CD4-positive, alpha-beta T cell treated with Interferon gamma for 1 hour (primary cell): ENCODE measurements around the gene PROM1.

Experiments used
- DNase-seq: peaks from one replicate; pipeline ENCODE4 v3.0.0-alpha.2; 2020

PROM1 gene

DNA sequence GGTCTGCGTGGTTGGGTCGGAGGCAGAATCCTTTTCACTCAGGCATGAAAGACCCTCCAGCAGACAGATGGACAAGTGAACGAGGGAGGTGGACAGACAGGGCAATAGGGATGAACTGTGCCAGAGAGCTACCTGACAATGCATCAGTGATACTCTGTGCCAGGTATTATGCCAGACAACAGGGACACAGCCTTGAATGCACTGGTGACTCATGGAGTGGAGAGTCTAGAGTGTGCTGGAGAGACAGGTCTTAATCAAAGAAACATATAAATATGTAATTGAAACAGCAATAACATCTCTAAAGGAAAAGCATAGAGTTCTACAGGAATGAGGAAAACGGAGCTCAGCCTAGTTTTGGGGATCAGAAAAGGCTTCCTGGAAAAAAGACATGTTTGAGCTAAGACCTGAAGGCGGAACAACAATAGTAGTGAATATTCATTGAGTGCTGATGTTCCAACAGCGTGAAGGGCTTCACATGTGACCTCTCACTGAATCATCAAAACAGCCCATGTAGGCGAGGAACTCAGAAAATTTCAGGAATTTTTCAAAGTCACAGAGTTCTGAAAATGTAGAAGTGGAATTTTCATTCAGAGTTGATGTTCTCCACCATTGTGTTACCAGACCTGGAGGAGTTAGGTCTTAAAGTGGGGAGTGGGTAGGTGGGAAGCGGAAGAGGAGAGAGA, 100.8 kb downstream of the PROM1 start:
- DNase-seq: no peak

DNA sequence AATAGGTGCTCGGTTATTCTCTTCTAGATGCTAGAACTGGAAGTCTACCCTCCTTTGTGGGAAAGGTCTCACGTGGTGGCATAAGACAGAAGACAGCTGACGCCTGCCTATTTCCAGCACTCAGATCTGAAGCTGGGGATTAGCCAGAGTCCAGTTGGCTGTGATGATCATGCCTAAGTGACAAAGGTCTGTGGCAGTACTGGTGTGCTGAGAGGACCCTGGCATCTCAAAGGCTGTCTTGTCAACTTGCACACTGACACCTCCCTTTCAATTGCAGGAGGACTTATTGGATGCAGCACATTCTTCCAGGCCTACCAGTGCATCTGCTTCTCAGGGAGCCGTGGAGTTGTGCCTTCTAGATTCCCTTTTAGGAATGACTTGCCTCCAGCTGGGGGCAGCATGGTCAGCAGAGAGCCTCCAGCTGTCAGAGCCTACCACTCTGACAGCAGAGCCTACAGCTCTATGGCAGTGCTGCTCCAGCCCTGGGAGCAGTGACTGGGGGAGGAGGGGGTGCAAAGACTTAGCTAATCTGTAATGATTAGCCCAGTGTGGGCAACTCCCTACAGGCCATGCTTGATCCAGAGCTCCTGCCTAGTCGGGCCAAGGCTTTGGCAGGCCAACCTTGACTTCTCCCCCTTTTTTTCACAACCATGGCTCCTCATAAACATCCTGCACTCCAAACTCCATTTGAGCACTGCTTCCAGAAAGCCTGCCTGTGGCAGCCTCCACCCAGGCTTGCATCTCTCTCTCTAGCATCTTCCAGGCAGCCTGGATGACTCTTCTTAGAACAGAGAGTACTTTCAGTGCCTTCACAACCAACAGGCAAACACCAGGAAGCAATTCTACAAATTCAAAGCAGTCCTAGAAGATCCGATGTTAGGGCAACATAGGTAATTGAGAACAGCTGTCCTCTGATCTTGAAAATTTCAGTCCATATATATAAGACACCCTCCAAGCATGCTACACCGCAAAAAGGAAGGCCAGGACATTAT, 107.1 kb downstream of the PROM1 start:
- DNase-seq: no peak

DNA sequence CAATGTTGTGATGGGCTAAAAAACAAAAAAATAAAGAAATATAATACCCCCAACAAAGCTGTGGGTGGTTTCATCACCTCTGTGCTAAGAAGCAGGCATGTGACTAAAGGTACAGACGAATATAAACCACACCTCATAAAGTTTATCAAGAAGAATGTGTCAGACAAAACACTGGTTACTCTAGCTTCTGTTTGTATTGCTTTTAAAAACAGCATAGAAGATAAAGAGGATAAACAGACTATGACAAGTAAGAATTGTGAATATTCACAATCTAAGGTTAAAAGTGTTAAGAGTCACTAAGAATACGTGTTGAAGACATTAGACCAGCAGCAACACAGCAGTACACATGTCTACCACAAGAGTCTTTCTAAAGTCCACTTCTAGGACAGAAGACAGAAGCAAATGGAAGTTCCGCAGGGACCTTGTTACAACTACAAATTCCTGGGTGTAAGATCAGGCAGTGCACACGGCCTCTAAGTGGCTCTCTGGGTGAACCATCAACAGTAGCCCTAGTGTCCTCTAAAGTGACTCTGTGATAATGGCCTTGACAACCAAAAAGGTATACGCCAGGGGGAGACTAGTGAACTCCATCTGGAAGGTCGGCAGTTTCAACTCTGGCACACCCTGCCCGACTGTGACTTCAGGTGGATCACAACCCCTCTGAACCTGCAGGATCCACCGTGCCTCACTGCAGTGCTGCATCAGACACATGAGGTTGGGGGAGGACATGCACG, 112.6 kb downstream of the PROM1 start:
- DNase-seq: no peak

DNA sequence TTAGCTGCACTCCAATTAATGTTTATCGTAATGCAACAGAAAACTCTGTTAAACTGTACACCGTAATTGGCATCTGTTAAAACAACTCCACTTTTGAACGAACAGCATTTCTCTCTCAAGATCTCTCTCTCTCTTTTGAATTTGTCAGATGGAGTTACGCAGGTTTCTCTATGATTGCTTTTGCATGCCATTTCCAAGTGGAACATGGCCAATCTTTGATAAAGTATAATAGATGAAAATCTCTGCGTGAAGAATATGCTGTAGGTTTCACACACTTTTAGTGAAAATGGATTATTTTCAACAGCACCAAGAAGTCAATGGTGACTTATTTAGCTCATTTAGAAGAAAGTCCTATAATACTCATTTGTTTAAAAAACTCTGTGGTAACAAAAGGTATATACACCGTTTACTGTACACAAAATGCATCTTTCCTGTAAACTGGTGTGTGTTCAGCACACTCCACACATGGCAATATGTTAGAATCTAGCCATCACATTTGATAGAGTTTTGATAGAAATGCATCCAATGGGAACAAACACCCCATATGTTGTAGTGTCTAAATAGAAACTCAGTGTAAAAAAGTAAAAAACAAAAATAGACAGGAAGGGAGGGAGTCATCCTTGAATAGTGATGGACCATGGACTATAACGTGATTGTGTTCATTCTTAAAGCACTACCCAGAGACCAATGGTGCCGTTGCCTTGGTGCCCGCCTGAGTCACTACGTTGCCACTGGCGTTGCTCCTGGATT, 115.1 kb downstream of the PROM1 start:
- DNase-seq: no peak

DNA sequence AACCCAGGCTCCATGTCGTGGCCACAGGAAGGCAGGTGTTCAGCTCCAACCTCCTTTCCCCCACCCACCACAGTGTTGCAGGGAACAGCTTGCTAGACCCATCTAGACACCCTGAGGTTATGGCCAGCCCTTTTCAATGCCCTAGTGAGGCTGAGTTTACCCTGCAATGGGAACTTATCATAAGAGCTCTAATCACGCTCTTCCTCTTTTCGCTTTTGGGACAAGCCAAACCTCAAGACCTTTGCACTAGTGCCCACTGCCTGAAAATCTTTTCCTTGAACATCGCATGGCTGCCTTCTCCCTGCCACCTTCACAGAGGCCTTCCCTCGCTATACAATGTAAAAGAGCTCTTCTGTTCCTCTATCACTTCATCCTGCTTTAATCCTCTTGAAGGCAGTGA, 118.5 kb downstream of the PROM1 start:
- no peak for DNase-seq

DNA sequence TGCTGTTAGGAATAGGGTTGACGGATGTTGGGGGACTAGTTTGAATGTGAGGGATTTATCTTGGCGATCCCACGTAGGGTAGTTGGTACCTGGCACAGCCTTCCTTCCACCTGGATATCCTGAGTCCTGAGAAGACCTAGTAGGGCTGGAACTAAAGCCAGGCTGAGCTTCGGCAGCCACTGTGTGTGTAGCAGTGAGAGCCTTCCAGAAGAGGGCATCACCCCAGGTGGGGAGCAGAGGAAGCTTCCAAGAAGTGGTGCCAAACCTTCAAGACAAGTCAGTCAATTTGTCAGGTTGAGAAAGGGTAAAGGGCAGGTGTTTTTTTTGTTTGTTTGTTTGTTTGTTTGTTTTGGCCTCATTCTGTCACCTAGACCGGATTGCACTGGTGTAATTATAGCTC, 119.7 kb downstream of the PROM1 start:
- DNase-seq: no peak

DNA sequence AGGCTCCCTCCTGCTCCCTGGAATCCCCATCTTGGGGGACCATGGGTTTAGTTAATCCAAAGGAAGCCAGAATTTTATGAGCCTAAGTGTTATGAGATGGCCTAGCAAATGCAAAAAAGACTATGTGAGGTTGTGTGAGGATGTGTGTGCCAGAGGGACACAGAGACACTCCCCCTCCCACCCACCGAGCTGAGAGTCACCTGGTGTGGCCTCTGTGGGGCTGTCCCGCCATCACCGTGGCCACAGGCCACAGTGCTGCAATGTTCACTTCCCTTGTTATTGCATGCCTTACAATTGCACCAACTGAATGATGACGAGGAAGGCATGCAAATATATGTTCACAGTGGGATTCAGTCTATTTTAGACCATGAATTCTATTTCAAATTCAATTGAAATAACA, 120.2 kb downstream of the PROM1 start:
- peak; percentile 54 for DNase-seq

DNA sequence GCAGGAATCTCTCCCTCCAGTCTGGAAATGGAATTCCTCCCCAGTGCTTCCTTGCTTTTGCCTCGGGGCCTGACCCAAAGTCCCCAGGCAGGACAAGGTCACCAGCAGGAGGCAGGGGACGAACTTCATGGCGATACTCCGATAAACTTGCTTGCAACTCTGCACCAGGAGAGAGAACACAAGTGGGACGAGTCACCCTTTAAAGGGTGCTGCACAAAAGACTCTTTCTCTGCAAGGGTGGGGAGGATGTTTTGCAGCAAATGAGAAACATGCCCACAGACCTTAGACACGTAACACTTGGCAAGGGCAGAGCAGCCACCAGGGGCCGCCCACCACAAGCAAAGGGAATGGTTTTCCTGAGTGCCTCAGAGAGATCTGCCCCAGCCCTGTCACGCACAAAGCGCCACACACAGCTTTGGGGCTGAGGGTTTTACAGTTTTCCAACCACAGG, 120.8 kb downstream of the PROM1 start, which contains the start of gene FGFBP2:
FGFBP2 (minus strand) TSS at position 175 of the 451 bp plus-strand sequence; CDS start at position 129, 46 bp downstream.
- DNase-seq: peak; percentile 61

DNA sequence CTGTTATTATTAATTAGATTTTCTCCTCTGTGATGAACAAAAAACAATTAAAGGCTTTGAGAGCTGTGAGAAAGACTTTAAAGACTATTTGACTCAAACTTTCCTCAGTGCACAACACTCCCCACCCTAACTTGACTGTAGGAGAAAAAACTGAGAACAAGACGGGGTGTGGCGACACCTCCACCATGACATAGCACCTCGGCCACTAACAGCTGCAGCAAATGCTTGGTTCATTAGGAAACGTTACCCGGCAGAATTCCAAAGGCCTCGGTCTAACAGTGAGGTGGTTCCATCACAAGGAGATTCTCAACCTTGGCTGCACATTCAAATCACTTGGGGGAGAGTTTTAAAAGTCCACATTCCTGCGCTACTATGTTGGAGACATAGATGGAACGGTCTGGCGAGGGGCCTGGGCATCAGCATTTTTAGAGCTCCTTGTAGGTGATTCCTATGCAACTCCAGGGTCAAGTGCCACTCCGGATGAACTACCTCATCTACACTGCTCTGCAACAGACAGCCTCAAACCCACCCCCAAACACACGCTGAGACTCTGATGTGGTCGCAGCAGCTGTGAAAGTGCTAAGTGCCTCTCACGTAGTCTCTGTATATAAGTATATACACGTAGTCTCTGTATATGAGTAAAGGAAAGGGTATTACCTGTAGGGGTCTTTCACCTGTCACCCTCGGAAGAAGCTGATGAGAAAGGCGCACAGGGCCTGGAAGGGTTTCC, 121.9 kb downstream of the PROM1 start:
- DNase-seq: peak; percentile 22

DNA sequence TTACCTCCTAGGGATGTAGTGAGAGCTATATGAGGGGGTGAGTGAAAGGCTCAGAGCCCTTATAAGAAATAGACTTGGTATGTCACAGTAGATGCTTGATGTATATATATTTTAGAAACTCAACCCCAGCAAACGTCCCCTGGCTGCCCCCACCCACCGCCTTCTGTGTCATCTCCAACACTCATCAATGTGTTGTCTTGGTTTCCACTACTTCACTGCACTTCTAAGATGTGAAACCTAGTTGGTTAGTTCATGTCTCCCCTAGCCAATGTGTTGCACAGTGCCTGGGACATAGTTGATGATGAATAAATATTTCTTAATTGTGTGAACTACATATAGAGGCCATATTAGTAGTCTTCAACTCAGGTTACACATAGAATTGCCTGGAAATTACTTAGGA, 125.3 kb downstream of the PROM1 start:
- DNase-seq: no peak

DNA sequence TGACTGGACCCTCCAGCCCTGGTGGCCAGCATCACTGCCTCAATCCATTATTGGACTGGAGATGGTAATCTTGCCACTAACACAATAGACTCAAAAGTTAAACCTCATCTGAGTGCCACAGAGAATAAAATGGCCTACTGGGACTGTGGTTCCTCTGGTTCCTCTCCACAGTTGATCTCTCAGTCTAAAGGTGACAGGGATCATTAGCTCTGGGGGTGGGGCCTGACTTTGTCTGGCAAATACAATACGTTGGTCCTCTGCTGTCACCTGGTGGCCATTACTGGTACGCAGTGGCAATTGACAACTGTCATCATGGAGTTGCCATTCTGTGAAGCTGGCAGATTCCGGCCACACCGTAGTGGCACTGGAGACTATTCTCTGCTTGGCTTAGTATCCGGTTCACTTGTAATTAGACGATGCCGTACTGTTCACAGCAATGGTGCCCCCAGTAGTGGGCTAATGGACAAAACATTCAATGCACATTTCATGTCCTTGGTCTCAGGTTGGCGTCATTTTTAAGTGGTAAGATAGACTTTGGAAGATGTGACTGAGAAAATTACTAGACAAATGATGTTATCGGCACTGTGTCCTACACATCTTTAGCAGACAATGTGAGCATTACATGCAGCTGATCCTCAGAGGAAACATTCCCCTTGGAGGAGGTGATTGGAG, 127.5 kb downstream of the PROM1 start:
- DNase-seq: peak; percentile 76

DNA sequence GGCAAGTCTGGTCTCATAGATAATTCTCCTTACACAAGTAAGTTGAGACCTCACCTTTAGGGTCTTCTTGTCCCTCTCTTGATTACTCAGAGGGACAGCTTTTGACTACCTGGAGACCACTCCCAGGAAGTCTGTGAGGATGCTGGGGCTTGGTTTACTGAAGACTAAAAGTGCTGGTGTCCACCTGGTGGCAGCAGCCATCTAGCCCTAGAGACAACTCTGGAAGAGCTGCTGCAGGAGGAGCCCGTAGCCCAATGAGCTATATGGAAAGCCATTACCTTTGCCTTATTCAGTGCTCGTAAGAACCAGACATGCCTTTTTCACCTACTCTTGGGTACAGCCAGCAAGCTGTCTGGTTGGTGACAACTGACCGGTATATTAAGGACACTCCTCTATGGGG, 128.2 kb downstream of the PROM1 start:
- DNase-seq: no peak

DNA sequence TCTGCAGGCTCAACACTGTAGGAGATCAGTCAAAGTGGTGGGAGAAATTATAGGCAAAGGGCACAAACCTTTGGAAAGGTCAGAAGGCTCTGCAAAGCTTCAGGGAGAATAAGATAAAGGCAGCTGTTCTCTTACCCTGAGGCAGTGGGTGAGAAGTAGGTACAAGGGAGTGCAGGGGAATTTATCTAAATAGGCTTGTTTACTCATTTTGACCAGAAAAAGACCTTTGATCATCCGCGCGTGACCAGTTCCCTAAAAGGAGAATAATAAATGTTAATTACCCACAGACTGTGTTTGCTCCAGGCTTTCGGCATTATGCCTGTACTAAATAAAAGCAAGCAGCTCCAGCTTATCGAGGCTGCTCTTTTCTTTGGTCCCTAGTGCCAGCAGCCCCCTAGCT, 130.2 kb downstream of the PROM1 start:
- DNase-seq: no peak

DNA sequence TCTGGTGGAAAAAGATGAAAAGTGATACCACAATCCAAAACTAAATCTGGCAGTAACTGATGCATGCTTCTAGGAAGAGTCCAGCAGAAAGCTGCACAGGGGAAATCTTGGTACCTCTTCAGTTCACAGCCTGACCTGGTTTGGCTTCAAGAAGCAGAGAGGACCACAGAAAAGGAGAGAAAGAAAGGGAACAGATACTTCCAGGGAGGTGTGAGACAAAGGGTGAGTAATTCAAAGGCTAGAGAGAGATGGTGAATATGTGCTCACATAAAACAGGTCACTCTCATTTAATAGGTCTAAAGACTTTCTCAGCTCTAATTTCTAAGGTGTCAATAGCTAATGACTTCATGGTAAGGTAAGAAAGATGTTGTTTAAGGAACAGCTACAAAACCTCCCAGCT, 132.0 kb downstream of the PROM1 start:
- DNase-seq: no peak

DNA sequence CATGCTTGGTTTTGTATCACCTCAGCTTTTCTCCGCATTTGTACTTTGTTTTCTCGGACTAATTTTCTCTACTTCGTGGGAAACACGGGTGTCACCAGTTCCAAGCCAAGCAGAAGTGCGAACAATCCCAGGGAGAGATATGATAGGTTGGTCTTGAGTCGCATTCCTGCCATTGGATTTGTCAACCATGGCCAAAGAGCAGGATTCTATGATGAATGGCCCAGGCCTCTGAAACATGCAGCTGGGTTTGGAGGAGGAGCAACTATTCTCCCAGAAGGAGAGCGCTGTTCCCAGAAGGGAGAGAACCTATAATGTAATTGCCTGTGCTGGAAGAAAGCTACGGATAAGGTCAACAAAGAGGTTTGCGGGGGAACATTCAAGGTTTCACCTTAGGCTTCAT, 135.0 kb downstream of the PROM1 start:
- no peak for DNase-seq

DNA sequence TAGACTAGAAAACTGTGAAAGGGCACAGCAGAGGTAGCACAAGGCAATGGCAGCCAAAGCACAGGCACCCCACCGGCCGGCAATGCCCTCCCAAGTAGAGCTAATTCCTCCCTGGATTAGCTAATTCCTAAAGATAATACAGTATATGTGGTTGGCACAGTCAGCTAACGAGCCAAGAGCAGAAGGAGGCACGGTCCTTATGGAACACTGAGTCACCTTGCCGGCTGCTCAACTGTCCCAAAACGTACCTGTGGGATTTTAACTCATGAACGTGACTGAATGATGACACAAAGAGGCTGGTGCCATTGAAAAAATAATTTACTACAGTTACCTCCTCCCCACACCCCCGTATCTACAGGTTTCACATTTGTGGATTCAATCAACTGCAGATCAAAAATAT, 136.1 kb downstream of the PROM1 start:
- DNase-seq: no peak

DNA sequence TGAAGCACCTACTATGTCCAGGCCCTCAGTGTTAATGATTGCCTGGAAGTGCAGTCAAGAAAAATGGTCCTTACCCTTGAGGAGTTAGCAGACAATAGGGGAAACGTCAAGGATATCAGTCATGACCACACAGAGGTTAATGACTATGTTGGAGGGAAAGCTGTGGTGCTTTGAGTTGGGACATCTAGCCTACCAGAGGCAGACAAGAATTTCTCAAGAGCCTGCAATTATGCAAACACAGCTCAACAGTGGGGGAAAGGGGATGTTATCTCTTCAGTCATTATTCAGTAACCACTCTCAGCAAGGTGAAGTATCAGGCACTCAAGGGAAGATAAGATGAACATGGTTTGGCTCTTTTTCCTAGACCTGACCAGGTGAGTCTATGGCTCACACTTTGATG, 138.3 kb downstream of the PROM1 start:
- DNase-seq: no peak

DNA sequence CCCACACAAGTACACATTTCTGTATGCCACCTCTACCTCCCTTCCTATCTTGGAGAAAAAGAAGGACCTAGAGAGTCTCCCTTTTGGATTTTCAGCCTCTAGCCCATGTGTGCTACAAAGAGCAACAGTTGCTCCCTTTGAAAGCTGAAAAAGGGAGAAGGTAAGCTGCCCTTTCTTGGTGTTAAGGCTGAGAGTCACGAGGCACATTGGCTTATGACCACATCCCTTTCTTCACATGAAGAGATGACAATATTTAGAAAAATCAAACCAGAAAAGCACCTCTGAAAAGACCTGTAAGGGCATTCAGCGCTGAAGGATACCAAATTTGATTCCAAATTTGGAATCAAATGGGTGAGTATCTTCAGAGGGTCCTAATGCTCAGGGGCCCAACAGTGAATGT, 138.9 kb downstream of the PROM1 start:
- DNase-seq: no peak

DNA sequence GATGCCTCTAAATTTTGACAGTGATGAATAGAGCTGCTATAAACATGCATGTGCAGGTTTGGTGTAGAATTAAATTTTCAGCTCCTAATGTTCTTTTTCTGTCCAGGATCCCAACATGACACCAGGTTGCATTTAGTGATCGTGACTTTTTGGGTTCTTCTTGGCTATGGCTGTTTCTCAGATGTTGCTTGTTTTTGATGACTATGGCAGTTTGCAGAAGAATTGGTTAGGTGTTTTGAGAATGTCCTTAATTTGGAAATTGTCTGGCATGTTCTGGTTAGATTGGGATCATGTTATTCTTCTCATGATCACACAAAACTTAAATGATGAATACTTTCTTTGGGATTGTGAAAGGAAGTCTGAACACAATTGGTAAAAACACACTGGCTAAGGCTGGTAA, 141.5 kb downstream of the PROM1 start:
- no peak for DNase-seq

DNA sequence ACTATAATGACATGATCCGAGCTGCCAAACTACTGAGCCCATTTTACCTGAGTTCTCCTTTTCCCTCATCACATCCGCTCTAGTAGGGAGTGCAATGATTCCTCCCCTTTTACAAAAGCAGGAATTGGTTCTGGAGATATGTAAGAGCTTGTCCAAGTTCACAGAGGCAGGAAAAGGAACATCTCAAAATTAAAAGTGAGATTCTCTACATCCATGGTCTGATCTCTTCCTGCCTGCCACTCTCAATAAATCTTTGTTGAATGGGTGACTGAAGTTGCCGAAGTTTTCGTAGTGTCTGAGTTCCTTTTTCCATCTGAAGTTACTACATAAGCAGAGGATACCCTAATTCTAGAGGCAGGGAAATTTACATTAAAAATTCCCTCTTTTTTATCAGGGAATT, 145.2 kb downstream of the PROM1 start, which contains the start of gene FGFBP1:
FGFBP1 (minus strand) TSS at position 101 of the 400 bp plus-strand sequence. CDS start 2,108 bp downstream, outside the sequence.
- DNase-seq: no peak

DNA sequence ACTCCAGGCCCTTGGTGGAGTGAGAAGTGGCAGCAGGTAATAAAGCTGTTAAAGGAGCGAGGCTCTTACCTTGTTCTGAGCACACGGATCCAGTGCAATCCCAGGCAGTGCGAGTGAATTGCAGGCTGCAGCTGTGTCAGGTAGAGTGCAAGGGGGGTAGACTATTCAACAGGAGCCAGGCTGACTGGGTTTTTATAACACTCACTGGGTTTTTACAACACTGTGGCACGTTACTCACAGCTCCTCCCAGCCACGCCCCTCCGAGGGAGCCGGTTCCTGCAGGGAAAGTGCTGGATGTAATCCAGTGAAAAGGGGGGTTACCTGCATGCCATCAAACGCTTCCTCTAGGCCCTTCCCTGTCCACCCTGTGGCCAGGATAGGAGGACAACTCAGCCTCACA, 145.6 kb downstream of the PROM1 start:
- DNase-seq: no peak
